Measurements from ENCODE around the gene DNAH7. TPM values are rescaled to one million over a fixed set of nuclear protein-coding genes. Genes with fewer than 3 reads are reported as not detected.
"Not testable (repeated sequence)": the region's sequence is repeated elsewhere in the genome, so short reads cannot be mapped to it uniquely, and the experiment has no call there.

Gene DNAH7
- polyA plus RNA-seq, 4 donors = 0.76 to 9.5 (median 9.3) TPM

DNA sequence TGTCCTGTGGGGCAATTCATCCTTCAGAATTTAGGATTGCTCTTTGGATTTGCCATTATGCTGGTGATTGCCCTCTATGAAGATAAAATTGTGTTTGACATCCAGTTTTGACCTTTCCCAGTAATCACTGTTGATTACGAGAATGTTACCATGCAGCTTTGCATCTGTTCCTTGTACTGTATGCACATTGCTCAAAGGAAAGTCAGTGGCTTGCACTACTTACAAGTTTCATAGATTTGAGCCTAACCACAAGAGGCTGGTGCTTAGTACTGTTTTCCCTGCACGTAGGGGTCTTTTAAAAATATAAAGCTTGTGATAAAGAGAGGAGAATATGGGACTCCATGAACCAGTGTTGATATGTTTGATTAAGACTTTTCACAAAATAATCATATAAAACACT is 333.7 kb downstream of the DNAH7 start:
- DNase-seq (ENCODE audit: low read depth in 4 of 4, low spot score in 3 of 4) = no peak

DNA sequence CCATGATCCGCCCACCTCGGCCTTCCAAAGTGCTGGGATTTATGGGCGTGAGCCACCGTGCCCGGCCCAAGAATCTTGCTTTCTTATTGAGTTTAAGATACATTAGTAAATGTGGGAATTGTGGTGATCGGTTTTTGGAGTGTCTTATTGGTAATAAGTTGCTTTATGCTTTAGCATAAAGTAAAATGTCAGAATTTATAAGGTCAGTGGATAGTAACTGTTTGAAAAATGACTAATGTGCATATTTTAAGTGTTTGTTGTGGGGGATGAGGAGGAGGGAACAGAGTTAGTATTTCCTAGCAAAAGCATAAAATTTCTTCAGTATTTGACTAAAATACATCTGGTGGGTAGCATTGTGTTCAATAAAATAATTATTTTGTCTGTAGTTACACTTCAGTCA is 334.2 kb downstream of the DNAH7 start:
- DNase-seq (ENCODE audit: low read depth in 4 of 4, low spot score in 3 of 4) = no peak

- no peak for DNase-seq (ENCODE audit: low read depth in 4 of 4, low spot score in 3 of 4)
These were observed 334.8 kb downstream of the DNAH7 start for GRCh38 chr2:195733831-195734230.

- peak in 2 of 4 donors; percentile 18 to 20 for DNase-seq (ENCODE audit: low read depth in 4 of 4, low spot score in 3 of 4)
These were observed 336.1 kb downstream of the DNAH7 start for GRCh38 chr2:195732574-195732973.

GRCh38 chr2:195730912-195731311 is 337.7 kb downstream of the DNAH7 start:
- no peak for DNase-seq (ENCODE audit: low read depth in 4 of 4, low spot score in 3 of 4)

GRCh38 chr2:195727106-195727505 is 341.5 kb downstream of the DNAH7 start:
- no peak for DNase-seq (ENCODE audit: low read depth in 4 of 4, low spot score in 3 of 4)

GRCh38 chr2:195722075-195722474 is 346.6 kb downstream of the DNAH7 start:
- DNase-seq (ENCODE audit: low read depth in 4 of 4, low spot score in 3 of 4) = no peak

GRCh38 chr2:195721042-195721441 is 347.6 kb downstream of the DNAH7 start:
- no peak for DNase-seq (ENCODE audit: low read depth in 4 of 4, low spot score in 3 of 4)

DNA sequence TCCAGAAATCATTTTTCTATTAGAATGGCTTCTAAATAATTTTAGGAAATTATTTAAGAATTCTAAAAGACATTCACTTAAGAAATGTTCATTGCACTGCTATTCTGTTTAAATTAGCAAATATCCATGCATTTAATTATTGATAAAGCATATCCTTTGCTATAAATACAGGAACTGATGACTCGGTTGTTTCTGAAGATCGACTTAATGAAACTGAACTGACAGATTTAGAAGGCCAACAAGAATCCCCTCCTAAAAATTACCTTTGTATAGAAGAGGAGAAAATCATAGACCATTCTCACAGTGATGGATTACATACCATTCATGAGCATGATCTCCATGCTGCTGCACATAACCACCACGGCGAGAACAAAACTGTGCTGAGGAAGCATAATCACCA is 352.2 kb downstream of the DNAH7 start:
- no peak for DNase-seq (ENCODE audit: low read depth in 4 of 4, low spot score in 3 of 4)

DNA sequence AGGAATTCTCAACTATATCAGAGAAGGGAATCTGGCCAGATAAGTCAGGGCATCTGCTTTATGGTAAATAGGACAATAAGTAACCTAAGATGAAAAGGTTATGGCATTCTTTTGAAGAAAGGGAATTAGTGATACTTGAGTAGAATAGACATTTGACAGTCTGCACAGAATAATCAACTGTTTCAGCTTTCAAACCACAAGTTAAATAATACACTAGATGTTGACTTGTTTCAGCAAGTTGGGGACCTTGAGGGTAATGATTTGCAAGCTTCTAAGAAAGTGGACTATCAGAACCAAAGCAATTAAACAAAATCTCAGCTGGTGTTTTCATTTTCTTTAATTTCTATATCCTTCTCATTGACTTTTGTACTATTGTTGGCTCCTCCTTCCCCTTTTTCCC is 357.2 kb downstream of the DNAH7 start:
- DNase-seq (ENCODE audit: low read depth in 4 of 4, low spot score in 3 of 4) = no peak

- no peak for DNase-seq (ENCODE audit: low read depth in 4 of 4, low spot score in 3 of 4)
These were observed 358.5 kb downstream of the DNAH7 start for GRCh38 chr2:195709901-195710806.

DNA sequence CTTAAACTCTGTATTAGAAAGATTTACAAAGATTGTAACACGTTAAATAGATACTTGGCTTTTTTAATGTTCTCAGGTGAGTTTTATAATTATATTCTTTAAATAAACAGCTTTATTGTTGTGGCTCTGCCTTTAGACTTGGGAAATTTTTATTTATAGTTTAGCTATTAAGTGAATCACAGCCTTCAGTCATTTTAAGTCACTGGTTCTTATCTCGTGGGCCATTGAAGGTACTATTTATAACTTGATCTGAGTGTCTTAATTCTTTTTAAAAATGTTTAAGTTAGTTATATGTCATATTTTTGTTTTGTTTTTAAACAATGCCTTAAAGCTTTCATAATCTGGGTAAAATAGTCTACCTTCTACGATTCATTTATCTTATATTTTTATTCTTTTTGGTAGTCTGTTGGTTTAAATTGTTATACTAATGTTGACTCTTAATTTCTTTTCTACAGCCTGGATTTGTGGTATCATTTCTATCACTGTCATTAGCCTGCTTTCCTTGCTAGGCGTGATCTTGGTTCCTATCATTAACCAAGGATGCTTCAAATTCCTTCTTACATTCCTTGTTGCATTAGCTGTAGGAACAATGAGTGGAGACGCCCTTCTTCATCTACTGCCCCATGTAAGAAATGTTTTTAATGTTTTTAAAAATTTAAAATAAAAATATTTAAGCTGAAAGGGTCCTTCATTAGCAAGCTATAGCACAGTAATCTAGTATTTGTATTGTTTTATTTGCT is 362.3 kb downstream of the DNAH7 start:
- no peak for DNase-seq (ENCODE audit: low read depth in 4 of 4, low spot score in 3 of 4)

DNA sequence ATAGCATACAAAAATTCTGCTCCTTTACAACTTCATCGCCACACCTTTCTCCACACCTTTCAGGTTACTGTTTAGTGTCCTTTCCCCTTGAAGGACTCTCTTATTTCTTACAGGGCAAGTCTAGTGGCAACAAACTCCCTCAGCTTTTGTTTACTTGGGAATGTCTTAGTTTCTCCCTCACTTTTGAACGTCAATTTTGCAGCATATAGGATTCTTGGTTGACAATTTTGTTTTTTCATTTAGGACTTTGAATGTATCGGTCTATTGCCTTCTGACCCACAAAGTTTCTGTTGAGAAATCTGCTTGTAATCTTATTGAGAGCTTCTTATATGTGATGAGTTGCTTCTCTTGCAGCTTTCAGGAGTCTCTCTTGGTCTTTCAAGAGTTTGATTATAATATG is 368.2 kb downstream of the DNAH7 start:
- DNase-seq (ENCODE audit: low read depth in 4 of 4, low spot score in 3 of 4) = no peak

DNA sequence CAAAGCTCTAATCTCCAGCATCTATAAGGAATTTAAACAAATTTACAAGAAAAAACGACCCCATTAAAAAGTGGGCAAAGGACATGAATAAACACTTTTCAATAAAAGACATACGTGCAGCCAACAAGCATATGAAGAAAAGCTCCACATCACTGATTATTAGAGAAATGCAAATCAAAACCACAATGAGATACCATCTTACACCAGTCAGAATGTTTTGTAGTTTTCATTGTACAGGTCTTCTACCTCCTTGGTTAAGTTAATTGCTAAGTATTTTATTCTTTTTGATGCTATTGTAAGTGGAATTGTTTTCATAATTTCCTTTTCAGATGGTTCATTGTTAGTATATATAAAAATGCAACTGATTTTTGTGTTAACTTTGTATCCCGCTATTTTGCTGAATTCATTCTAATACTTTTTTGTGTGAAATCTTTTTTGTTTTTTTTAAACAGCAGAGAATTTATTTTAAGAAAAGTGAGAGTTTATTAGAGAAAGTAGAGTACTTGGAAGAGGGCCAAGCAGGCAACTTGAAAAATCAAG is 370.9 kb downstream of the DNAH7 start:
- no peak for DNase-seq (ENCODE audit: low read depth in 4 of 4, low spot score in 3 of 4)

DNA sequence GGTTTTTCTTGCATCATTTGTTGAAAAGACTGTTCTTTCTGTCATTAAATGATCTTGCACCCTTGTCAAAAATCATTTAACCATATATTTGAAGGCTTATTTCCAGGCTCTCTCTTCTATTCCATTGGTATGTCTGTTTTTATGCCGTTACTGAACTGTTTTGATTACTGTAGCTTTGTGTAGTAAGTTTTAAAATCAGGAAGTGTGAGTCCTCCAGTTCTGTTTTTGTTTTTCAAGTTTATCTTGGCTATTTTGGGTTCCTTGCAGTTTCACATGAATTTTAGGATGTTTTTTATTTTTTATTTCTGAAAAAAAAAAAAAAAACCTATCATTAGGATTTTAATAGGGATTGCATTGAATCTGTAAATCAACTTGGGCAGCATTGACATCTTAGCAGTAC is 372.6 kb downstream of the DNAH7 start:
- no peak for DNase-seq (ENCODE audit: low read depth in 4 of 4, low spot score in 3 of 4)

GRCh38 chr2:195695002-195695631 is 373.5 kb downstream of the DNAH7 start:
- no peak for DNase-seq (ENCODE audit: low read depth in 4 of 4, low spot score in 3 of 4)

GRCh38 chr2:195694553-195694952 is 374.1 kb downstream of the DNAH7 start:
- DNase-seq (ENCODE audit: low read depth in 4 of 4, low spot score in 3 of 4) = no peak

DNA sequence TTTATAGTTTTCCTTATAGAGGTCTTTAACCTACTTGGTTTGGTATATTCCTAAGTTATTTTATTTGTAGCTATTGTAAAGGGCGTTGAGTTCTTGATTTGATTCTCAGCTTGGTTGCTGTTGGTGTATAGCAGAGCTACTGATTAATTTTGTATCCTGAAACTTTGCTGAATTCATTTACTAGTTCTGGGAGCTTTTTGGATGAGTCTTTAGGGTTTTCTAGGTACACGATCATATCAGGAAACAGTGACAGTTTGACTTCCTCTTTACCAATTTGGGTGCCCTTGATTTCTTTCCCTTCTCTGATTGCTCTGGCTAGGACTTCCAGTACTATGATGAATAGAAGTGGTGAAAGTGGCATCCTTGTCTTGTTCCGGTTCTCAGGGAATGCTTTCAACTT is 376.1 kb downstream of the DNAH7 start:
- DNase-seq (ENCODE audit: low read depth in 4 of 4, low spot score in 3 of 4) = not testable (repeated sequence)
